Breast epithelium (tissue), 3 donors: Measurements from ENCODE around the gene CCDC85B.

Experiments used
- CTCF ChIP-seq, 3 donors: fragments of 450-650 bp; IDR thresholded peaks; one replicate each; pipeline ENCODE4 v1.5.1; 2016 to 2017; ENCODE audit warnings: antibody characterized with exemption in 3 of 3, mild to moderate bottlenecking in 3 of 3, moderate library complexity in 3 of 3
- POLR2AphosphoS5 ChIP-seq, 3 donors: sonication (generic); formaldehyde crosslinking; IDR thresholded peaks; one replicate each; pipeline ENCODE4 v1.6.1; 2017; ENCODE audit warnings: antibody characterized with exemption in 3 of 3

GRCh38 chr11:65862941-65863888 lies 27.3 kb upstream of the CCDC85B start:
- TF ChIP-seq CTCF (IDR thresholded peaks at IDR 0.05) (no peak), POLR2AphosphoS5 (IDR thresholded peaks at IDR 0.05) (no peak)
